Tibial artery (tissue), 4 donors: ENCODE data around the gene OPCML.

Experiments
- DNase-seq, 2 donors: peaks; one replicate each; pipeline ENCODE4 v3.0.0-alpha.2; 2019
- H3K27ac ChIP-seq, 2 donors: fragments of 200-600 bp; sonication (generic) in 1 of 2; 1 replicate in 1 of 2; 2 replicates in 1 of 2; pipeline ENCODE4 v1.5.1; 2018 to 2019; ENCODE audit warnings: mild to moderate bottlenecking in 1 of 2
- H3K27me3 ChIP-seq, 2 donors: fragments of 200-600 bp; sonication (generic) in 1 of 2; one replicate each; pipeline versions ENCODE4 v1.5.1 to v1.6.0; 2016 to 2019
- H3K36me3 ChIP-seq, 3 donors: fragments of 200-600 bp; sonication (generic) in 2 of 3; one replicate each; pipeline ENCODE4 v1.5.1; 2016 to 2019; ENCODE audit warnings: mild to moderate bottlenecking in 2 of 3
- H3K4me1 ChIP-seq, 4 donors: fragments of 200-600 bp; sonication (generic) in 2 of 4; 1 replicate in 3 of 4; 2 replicates in 1 of 4; pipeline ENCODE4 v1.5.1; 2016 to 2019
- H3K4me3 ChIP-seq, 2 donors: fragments of 200-600 bp; sonication (generic) in 1 of 2; 1 replicate in 1 of 2; 2 replicates in 1 of 2; pipeline ENCODE4 v1.5.1; 2018 to 2019; ENCODE audit warnings: mild to moderate bottlenecking in 2 of 2
- H3K9me3 ChIP-seq, 3 donors: fragments of 200-600 bp; sonication (generic) in 1 of 3; one replicate each; pipeline ENCODE4 v1.5.1; 2016 to 2019
- intact Hi-C: fragments of 100-400 bp; cut with DNase I; formaldehyde crosslinking; loops from one replicate; pipeline ENCODE4 v1.15.0; 2023; ENCODE audit warnings: low total_unique reads
- TF ChIP-seq, protein P1 (sequence below), 2 experiments: fragments of 200-600 bp in 1 of 2; fragments of 450-650 bp in 1 of 2; IDR thresholded peaks; one replicate each; pipeline ENCODE4 v1.5.1; 2017 to 2019; ENCODE audit warnings: antibody characterized with exemption in 2 of 2, mild to moderate bottlenecking in 1 of 2, moderate library complexity in 1 of 2

OPCML gene

DNA sequence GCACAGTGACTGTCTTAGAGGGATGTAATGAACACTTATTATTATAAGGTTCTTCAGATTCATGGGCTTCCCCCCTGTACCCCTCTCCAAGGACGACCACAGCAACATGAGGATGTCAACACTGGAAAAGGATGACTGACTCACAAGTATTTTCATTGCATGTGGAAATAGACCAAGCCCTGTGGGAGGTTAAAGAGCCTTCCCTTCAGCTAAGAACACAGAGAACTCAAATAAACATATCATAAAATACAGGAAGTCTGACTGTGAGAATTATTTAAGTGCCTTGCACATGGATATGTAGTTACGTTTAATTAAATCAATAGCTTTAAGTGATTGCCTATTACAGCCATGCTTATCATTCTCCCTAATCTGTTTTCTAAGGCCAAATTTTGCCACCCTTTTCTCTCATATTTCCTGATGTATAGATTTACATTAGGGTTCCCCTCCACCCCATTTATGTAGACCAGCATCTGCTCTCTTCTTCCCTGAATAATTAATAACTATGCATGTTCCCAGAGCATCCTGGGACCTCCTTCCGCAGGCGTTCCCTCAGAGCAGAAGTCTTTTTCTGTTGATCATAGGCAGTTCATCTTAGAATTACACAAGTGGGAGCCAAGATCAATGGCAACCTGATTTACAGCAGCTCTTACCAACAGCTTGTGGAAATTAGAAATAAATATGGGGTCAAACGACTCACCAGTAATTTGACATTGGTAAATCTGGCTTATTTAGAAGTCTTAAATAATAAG lies 226.9 kb downstream of the OPCML start:
- TF ChIP-seq, protein P1, sequence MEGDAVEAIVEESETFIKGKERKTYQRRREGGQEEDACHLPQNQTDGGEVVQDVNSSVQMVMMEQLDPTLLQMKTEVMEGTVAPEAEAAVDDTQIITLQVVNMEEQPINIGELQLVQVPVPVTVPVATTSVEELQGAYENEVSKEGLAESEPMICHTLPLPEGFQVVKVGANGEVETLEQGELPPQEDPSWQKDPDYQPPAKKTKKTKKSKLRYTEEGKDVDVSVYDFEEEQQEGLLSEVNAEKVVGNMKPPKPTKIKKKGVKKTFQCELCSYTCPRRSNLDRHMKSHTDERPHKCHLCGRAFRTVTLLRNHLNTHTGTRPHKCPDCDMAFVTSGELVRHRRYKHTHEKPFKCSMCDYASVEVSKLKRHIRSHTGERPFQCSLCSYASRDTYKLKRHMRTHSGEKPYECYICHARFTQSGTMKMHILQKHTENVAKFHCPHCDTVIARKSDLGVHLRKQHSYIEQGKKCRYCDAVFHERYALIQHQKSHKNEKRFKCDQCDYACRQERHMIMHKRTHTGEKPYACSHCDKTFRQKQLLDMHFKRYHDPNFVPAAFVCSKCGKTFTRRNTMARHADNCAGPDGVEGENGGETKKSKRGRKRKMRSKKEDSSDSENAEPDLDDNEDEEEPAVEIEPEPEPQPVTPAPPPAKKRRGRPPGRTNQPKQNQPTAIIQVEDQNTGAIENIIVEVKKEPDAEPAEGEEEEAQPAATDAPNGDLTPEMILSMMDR (IDR thresholded peaks at IDR 0.05), result no peak
- no peaks in the 10 kb centered on the region for H3K27me3 ChIP-seq
- H3K9me3 ChIP-seq, result no peaks in the 10 kb centered on the region
- H3K4me3 ChIP-seq, result no peak overlapping the region
- no peak overlapping the region for H3K27ac ChIP-seq
- no peaks in the 10 kb centered on the region for H3K4me1 ChIP-seq
- DNase-seq, result no peak
- H3K36me3 ChIP-seq, result no peaks in the 10 kb centered on the region
- intact Hi-C loops, result no loop called here

DNA sequence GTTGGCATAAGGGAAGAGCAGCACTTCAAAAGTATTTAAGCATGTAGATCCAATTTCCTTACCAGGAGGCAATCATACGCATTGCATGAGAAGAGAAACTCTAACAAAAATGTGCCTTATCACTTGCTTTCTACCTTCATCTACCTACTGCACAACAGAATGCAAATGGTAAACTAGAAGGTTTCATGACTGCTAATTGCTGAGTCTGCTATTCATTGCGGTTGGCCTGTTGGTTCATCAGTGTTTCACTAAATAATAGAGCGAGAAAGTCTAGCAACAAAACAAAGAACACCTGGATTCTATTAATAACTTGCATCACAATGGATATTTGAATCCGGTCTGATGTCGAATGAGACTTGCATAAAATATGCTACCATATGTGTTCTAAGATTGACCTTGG lies 229.0 kb downstream of the OPCML start:
- Histone ChIP-seq H3K4me3 (no peak overlapping the region), H3K27ac (no peak overlapping the region), H3K9me3 (no peaks in the 10 kb centered on the region), H3K27me3 (no peaks in the 10 kb centered on the region), H3K36me3 (no peaks in the 10 kb centered on the region), H3K4me1 (no peaks in the 10 kb centered on the region)
- intact Hi-C loops, result no loop called here
- no peak for DNase-seq
- TF ChIP-seq, protein P1 (IDR thresholded peaks at IDR 0.05), result no peak

DNA sequence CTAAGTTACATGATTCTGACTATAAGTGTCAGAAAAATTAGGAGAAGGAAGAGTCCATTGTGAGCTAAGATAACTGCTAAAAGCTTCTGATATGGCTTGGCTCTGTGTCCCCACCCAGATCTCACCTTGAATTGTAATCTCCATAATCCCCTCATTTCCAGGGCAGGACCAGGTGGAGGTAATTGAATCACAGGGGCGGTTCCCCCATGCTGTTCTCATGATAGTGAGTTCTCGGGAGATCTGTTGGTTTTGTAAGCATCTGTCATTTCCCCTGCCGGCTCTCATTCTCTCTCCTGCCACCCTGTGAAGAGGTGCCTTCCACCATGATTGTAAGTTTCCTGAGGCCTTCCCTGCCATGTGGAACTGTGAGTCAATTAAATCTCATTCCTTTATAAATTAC lies 230.2 kb downstream of the OPCML start:
- TF ChIP-seq, protein P1 (IDR thresholded peaks at IDR 0.05), result no peak
- Histone ChIP-seq H3K27me3 (no peaks in the 10 kb centered on the region), H3K4me3 (no peak overlapping the region), H3K36me3 (no peaks in the 10 kb centered on the region), H3K27ac (no peak overlapping the region), H3K4me1 (no peaks in the 10 kb centered on the region), H3K9me3 (no peaks in the 10 kb centered on the region)
- no peak for DNase-seq
- intact Hi-C loops, result no loop called here

DNA sequence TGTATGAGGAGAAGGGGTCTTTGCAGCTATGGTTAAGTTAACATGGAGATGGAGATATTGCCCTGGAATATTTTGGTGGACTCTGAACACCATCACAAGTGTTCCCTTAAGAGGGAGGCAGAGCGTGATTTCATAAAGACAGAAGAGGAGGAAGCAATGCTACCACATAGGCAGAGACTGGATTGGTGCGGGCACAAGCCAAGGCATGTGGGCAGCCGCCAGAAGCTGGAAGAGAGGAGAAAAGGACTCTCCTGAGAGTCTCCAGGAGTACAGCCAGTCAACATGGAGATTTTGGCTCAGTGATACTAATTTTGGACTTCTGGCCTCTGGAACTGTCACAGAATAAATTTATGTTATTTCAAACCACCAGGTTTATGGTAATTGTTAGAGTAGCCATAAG lies 231.6 kb downstream of the OPCML start:
- TF ChIP-seq, protein P1 (IDR thresholded peaks at IDR 0.05), result no peak
- H3K9me3 ChIP-seq, result no peaks in the 10 kb centered on the region
- H3K4me1 ChIP-seq, result no peaks in the 10 kb centered on the region
- no peak for DNase-seq
- H3K4me3 ChIP-seq, result no peak overlapping the region
- H3K27me3 ChIP-seq, result no peaks in the 10 kb centered on the region
- H3K27ac ChIP-seq, result no peak overlapping the region
- intact Hi-C loops, result no loop called here
- H3K36me3 ChIP-seq, result no peaks in the 10 kb centered on the region

DNA sequence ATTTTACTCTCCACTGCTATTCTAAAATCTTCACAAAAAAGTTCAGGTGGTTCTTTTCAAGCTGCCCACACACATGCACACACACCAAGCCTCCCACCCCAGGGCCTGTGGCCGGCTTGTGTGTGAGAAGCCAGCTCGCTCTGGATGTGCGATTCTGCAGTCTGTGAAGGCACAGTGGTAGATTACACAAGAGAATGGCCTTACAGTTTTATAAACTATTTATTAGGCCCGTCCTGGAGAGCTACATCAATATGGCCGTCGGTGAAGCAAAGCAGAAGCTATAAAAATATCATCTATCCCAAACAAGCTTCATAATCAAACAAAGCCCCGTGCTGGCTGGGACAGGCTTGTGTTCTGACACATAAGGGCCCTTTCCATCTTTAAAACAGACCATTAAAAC lies 240.5 kb downstream of the OPCML start:
- no peak overlapping the region for H3K4me3 ChIP-seq
- DNase-seq, result no peak
- no peaks in the 10 kb centered on the region for H3K4me1 ChIP-seq
- H3K9me3 ChIP-seq, result no peaks in the 10 kb centered on the region
- H3K36me3 ChIP-seq, result no peaks in the 10 kb centered on the region
- TF ChIP-seq, protein P1 (IDR thresholded peaks at IDR 0.05), result no peak
- H3K27me3 ChIP-seq, result no peaks in the 10 kb centered on the region
- intact Hi-C loops, result no loop called here
- H3K27ac ChIP-seq, result no peak overlapping the region

DNA sequence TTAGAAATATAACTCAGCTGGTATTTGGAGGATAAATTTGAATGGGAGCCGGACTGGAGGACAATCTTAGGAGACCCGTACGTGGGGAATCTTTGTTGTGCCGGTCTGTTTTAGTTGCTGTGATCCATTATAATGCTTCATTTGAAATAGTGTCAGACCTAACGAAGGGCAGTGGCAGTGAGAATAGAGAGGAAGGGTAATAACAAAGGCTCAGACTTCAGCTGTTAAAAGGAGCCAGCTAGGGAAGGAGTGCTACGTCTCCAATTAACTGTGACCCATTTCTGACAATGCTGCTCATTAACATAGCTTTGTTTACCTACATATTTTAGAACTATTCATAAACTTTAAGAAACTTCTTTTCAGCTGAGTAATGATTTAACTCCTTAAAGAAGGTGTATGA lies 246.9 kb downstream of the OPCML start:
- Histone ChIP-seq H3K9me3 (no peaks in the 10 kb centered on the region), H3K4me3 (no peak overlapping the region), H3K4me1 (no peaks in the 10 kb centered on the region), H3K27ac (no peak overlapping the region), H3K27me3 (no peaks in the 10 kb centered on the region), H3K36me3 (no peaks in the 10 kb centered on the region)
- no peak for DNase-seq
- intact Hi-C loops, result no loop called here
- TF ChIP-seq, protein P1 (IDR thresholded peaks at IDR 0.05), result no peak
